NCI-H128 (cell line): ENCODE data around the gene COA3.
A peak's percentile ranks its signal among the peaks of the same experiment; 100 is the strongest.

Source experiments
- DNase-seq: peaks from one replicate; lab custom pipeline; 2025; ENCODE audit not compliant: unreplicated experiment; lab: John Stamatoyannopoulos, UW

COA3 gene, protein sequence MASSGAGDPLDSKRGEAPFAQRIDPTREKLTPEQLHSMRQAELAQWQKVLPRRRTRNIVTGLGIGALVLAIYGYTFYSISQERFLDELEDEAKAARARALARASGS

GRCh38 chr17:42798383-42799380, at the start of gene COA3, which contains the start of gene CNTD1:
Gene COA3, minus strand, starts transcription at chr17:42798704. Its CDS starts 23 bp downstream, at chr17:42798681.
Gene CNTD1, plus strand, starts transcription at chr17:42798861. Its CDS starts 207 bp downstream, at chr17:42799068.
- DNase-seq = peak; percentile 21

DNA sequence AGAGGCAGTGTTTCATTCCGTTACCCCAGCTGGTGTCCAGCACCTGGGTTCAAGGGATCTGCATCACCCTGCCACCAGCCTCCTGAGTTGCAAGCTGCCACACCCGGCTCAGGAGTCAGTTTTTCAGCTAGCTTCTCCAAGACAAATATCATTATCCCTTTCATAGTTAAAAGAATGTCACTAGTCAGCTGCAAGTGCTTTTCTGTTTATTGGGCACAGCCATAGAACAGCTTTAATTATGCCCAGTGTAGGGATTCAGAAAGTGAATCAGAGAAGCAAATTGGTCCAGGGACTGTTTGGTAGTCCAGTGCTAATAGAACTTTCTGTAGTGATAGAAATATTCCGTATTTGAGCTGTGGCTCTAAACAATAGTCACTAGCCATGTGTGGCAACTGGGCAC, 49.6 kb upstream of the COA3 start:
- DNase-seq = no peak

- DNase-seq = no peak
Observed at GRCh38 chr17:42846594-42847280, 48.2 kb upstream of the COA3 start.

GRCh38 chr17:42845918-42846593, 47.6 kb upstream of the COA3 start:
- DNase-seq = no peak

DNA sequence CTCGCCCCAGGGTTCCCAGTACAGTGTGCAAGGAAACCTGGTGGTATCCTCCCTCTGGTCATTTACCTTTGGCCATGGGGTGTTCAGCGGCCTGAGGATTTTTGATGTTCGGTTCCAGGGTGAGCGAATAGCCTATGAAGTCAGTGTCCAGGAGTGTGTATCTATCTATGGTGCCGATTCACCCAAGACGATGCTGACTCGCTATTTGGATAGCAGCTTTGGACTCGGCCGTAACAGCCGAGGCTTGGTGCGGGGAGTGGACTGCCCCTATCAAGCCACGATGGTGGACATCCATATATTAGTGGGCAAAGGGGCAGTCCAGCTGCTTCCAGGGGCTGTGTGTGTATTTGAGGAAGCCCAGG, 47.0 kb upstream of the COA3 start:
- no peak for DNase-seq

DNA sequence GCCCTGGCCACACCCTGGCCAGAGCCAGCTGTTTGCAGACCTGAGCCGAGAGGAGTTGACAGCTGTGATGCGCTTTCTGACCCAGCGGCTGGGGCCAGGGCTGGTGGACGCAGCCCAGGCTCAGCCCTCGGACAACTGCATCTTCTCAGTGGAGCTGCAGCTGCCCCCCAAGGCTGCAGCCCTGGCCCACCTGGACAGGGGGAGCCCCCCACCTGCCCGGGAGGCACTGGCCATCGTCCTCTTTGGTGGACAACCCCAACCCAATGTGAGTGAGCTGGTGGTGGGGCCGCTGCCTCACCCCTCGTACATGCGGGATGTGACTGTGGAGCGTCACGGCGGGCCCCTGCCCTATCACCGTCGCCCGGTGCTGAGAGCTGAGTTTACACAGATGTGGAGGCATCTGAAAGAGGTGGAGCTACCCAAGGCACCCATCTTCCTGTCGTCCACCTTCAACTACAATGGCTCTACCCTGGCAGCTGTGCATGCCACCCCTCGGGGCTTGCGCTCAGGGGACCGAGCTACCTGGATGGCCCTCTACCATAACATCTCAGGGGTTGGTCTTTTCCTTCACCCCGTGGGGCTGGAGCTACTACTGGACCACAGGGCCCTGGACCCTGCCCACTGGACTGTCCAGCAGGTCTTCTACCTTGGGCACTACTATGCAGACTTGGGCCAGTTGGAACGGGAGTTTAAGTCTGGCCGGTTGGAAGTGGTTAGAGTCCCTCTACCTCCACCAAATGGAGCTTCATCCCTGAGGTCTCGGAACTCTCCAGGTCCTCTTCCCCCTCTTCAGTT, 46.5 kb upstream of the COA3 start:
- no peak for DNase-seq

DNA sequence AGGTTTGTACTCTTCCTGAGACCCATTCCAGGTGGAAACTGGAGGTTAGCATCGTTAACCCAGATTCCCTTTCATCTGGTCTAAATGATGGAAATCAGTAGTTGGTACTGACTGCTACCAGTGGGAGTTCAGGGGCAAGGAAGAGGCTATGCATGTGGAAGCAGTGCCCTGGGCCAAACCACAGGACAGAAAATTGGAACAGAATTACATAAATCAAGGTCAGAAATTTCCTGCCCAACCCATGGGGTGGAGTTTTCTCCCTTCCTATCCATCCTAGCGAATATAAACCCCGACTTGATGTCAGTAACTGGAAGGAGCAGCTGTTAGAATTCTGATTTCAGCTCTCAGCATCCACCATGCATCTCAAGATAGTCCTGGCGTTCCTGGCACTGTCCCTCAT, 45.8 kb upstream of the COA3 start, which contains the start of gene AOC2:
Gene AOC2 (plus strand): TSS at position 310 of the 400 bp plus-strand sequence. CDS start 47 bp downstream, at position 357.
- no peak for DNase-seq

GRCh38 chr17:42843358-42843934, 44.9 kb upstream of the COA3 start:
- no peak for DNase-seq

GRCh38 chr17:42841975-42842685, 43.6 kb upstream of the COA3 start:
- no peak for DNase-seq

- no peak for DNase-seq
Observed at GRCh38 chr17:42835732-42836131, 37.2 kb upstream of the COA3 start.

DNA sequence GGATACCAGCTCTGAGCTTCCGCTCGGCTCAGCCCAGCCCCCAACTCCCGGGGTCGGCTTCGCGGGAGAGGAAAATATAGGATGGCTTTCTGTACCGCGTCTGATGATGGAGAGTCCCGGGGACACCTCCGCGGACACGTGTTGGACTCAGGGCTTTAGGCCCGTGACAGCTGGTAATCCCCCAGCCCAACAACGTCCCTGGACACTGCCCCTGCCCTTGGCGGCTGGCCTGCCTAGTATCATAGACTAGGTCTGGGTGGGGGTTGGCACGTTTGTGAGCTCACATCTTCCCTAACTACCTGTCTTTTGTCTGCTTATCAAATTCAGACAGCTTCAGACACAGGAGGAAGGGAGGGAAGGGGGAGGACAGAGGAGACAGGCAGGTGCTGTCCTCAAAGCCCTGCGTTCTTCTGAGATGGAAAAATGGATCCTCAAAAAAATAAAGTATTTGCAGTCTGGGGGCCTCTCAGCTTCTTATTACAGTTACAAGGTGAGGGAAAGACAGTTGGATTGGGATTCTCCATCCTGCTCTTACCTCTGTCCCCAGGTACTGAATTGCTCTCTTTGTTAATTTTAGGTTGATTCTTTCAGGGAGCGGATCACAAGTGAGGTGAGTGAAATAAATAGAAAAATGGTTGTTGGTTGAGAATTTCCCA, 35.4 kb upstream of the COA3 start:
- no peak for DNase-seq

DNA sequence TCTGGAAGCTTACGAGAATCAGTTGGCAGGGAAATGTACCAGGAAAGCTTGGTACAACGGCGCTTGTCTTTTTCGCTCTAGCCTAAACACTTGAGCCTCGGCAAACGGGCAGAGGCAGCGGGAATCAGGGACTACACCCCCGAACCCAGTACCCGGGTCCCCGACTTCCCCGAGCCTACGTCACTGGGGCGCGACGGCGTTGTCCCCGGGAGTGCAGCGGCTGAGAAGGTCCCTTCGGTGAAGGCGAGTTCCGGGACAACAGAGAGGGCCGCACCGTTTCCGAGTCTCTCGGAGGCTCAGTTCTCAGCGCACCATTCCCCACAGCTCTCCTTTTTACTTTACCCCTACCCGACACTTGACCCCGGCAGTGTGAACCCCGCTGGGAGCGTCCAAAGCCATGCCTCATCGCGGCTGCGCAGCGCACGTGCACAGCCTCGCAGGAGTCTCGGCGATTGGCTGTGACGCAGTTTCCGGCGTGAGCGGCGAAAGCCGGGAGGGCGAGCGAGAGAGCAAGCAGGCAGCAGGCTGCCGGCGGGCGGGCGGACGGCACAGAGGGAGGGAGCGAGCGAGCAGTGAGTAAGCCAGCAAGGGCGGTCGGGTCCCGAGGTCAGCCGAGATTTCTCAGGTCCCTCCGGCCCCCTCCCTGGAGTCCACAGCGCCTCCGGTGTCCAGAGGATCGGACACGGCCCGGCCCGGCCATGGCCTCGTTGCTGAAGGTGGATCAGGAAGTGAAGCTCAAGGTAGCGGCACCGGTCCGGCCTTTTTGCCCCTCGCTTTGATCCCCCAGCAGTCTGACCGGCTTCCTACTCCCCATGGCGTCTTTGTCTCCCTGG, 34.6 kb upstream of the COA3 start, which contains the start of gene PSME3:
Gene PSME3 (plus strand): TSS at position 464 of the 833 bp plus-strand sequence. CDS start 235 bp downstream, at position 699.
- peak; percentile 50 for DNase-seq

GRCh38 chr17:42832213-42832933, 33.9 kb upstream of the COA3 start:
- DNase-seq = no peak

GRCh38 chr17:42830971-42831370, 32.5 kb upstream of the COA3 start:
- DNase-seq = no peak

GRCh38 chr17:42827472-42827871, 29.0 kb upstream of the COA3 start:
- DNase-seq = no peak

GRCh38 chr17:42821176-42821575, 22.7 kb upstream of the COA3 start:
- no peak for DNase-seq

DNA sequence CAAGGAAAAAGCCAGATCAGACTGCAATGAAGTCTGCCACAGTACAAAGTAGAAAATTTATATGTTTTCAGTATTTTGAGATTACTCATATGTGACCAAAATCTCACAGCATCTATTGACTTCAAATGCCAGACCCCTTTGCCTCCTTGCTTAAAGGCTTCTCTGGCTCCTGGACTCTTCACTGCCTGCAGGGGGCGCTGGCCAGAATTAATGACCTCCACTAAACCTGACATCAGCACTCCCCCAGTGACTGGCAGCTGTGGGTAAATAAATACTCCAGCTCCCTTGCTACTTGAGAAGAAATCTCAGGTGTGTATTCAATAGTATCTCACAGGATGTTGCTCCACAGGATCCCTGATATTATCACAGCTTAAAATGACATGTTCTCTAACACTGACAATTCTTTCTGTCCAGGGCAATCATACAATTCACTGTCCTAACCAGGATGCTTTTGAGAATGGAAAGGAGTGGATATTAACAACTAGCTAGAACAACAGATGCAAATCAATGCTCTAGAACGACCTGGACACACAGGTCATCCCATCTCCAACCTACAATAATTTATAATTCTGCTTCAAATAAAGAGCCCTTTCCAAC, 21.5 kb upstream of the COA3 start:
- no peak for DNase-seq
